GM23338 (cell line): Measurements from ENCODE around the gene CAPN10. TPM values are rescaled to one million over a fixed set of nuclear protein-coding genes. Genes with fewer than 3 reads are reported as not detected.

Experiments
- ATAC-seq: fragments of 200-7000 bp; cut with Tn5 transposase; 3 replicates; pipeline ENCODE4 v1.9.1; 2020
- DNase-seq: peaks from one replicate; pipeline ENCODE4 v3.0.0-alpha.2; 2015; ENCODE audit warnings: low spot score
- H2AFZ ChIP-seq: fragments of 200-600 bp; sonication (generic); 2 replicates; pipeline ENCODE4 v1.8.0; 2016; ENCODE audit warnings: antibody characterized with exemption, mild to moderate bottlenecking, moderate library complexity
- H3F3A ChIP-seq: fragments of 200-600 bp; sonication (generic); replicated peaks from 2 replicates; pipeline ENCODE4 v1.8.0; 2017; ENCODE audit warnings: antibody characterized with exemption, mixed run types, low read depth
- H3K27ac ChIP-seq: fragments of 200-600 bp; sonication (generic); 2 replicates; pipeline ENCODE4 v1.6.1; 2016; ENCODE audit warnings: low read depth
- H3K27me3 ChIP-seq: fragments of 200-600 bp; sonication (generic); 2 replicates; pipeline ENCODE4 v1.8.0; 2016; ENCODE audit warnings: mild to moderate bottlenecking, mixed run types, moderate library complexity; ENCODE audit not compliant: insufficient read depth
- H3K36me3 ChIP-seq: fragments of 200-600 bp; sonication (generic); 2 replicates; pipeline ENCODE4 v1.8.0; 2016; ENCODE audit warnings: mild to moderate bottlenecking; ENCODE audit not compliant: insufficient read depth
- H3K4me1 ChIP-seq: fragments of 200-600 bp; sonication (generic); 2 replicates; pipeline ENCODE4 v1.8.0; 2016; ENCODE audit warnings: mild to moderate bottlenecking, moderate library complexity; ENCODE audit not compliant: insufficient read depth
- H3K4me2 ChIP-seq: fragments of 200-600 bp; sonication (generic); 2 replicates; pipeline ENCODE4 v1.7.1; 2017; ENCODE audit warnings: mixed run types
- H3K4me3 ChIP-seq: fragments of 200-600 bp; sonication (generic); 2 replicates; pipeline ENCODE4 v1.6.1; 2016; ENCODE audit warnings: mixed run types
- H3K79me2 ChIP-seq: fragments of 200-600 bp; sonication (generic); replicated peaks from 2 replicates; pipeline ENCODE4 v1.8.0; 2017; ENCODE audit warnings: mild to moderate bottlenecking; ENCODE audit not compliant: insufficient read depth
- H3K9me2 ChIP-seq: fragments of 200-600 bp; sonication (generic); 2 replicates; pipeline ENCODE4 v1.8.0; 2017; ENCODE audit not compliant: insufficient read depth
- H4K20me1 ChIP-seq: fragments of 200-600 bp; sonication (generic); replicated peaks from 2 replicates; pipeline ENCODE4 v1.8.0; 2017; ENCODE audit warnings: mild to moderate bottlenecking; ENCODE audit not compliant: insufficient read depth
- H3K27ac Mint-ChIP-seq: 2 replicates; pipeline ENCODE4 v1.8.0; 2020; ENCODE audit warnings: inconsistent platforms, mild to moderate bottlenecking, moderate library complexity, mixed read lengths
- H3K27me3 Mint-ChIP-seq: 3 replicates; pipeline ENCODE4 v1.8.0; 2022; ENCODE audit warnings: low read depth, mild to moderate bottlenecking, moderate library complexity, mixed read lengths, inconsistent platforms; ENCODE audit not compliant: insufficient read depth, poor library complexity
- H3K36me3 Mint-ChIP-seq: 3 replicates; pipeline ENCODE4 v1.8.0; 2021; ENCODE audit warnings: low read depth, mild to moderate bottlenecking, inconsistent platforms, moderate library complexity, mixed read lengths
- H3K4me1 Mint-ChIP-seq: 3 replicates; pipeline ENCODE4 v1.8.0; 2020; ENCODE audit warnings: mild to moderate bottlenecking, inconsistent platforms, mixed read lengths
- H3K4me3 Mint-ChIP-seq: 3 replicates; pipeline ENCODE4 v1.8.0; 2021; ENCODE audit warnings: moderate library complexity, mild to moderate bottlenecking, inconsistent platforms, mixed read lengths
- H3K9me3 Mint-ChIP-seq: 3 replicates; pipeline ENCODE4 v1.8.0; 2020; ENCODE audit warnings: moderate library complexity, mild to moderate bottlenecking, inconsistent platforms, mixed read lengths
- CREB1 ChIP-seq: fragments of 250-450 bp; sonication (Bioruptor Pico); IDR thresholded peaks from 2 replicates; pipeline ENCODE4 v1.5.0; 2020; ENCODE audit warnings: low read depth, mild to moderate bottlenecking, moderate library complexity
- ETS1 ChIP-seq: IDR thresholded peaks from 2 replicates; pipeline ENCODE4 v1.6.1; 2016; ENCODE audit warnings: antibody characterized with exemption
- EZH2 ChIP-seq: fragments of 200-600 bp; sonication (generic); IDR thresholded peaks from one replicate; pipeline ENCODE4 v1.8.0; 2017; ENCODE audit warnings: antibody characterized with exemption, mild to moderate bottlenecking, low read depth; ENCODE audit not compliant: unreplicated experiment
- EZH2phosphoT487 ChIP-seq: fragments of 200-600 bp; sonication (generic); IDR thresholded peaks from one replicate; pipeline ENCODE4 v1.8.1; 2018; ENCODE audit warnings: antibody characterized with exemption; ENCODE audit not compliant: unreplicated experiment
- ZNF114 ChIP-seq: fragments of 250-450 bp; sonication (Bioruptor Pico); IDR thresholded peaks from 2 replicates; pipeline ENCODE4 v1.5.0; 2020; ENCODE audit warnings: mild to moderate bottlenecking, moderate library complexity
- ZNF331 ChIP-seq: fragments of 250-450 bp; sonication (Bioruptor Pico); IDR thresholded peaks from 2 replicates; pipeline ENCODE4 v1.5.0; 2020; ENCODE audit warnings: low read depth, mild to moderate bottlenecking, moderate library complexity
- polyA plus RNA-seq: library from polyadenylated mRNA; unstranded; fragments of >200 nt; fragmentation: Nextera tagmentation; extraction: Ambion mirVana; gene quantifications from 2 replicates; pipeline ENCODE4 v1.2.1, GENCODE V29; 2016
- total RNA-seq: library from RNA; depleted of rRNA; stranded (reverse); fragments of >200 nt; shearing (Covaris generic); gene quantifications from 2 replicates; pipeline ENCODE4 v1.2.3, GENCODE V29; 2014
- TF ChIP-seq, protein P1 (sequence below): IDR thresholded peaks from one replicate; pipeline ENCODE4 v1.6.1; 2018; ENCODE audit warnings: antibody characterized with exemption; ENCODE audit not compliant: unreplicated experiment
- TF ChIP-seq, protein P2 (sequence below), 2 experiments: fragments of 200-600 bp in 1 of 2; sonication (generic) in 1 of 2; conservative IDR thresholded peaks; 2 replicates each; pipeline versions ENCODE4 v1.5.1 to v1.6.1; 2016 to 2017; ENCODE audit warnings: antibody characterized with exemption in 2 of 2, low read depth in 2 of 2, mild to moderate bottlenecking in 2 of 2, moderate library complexity in 1 of 2
- TF ChIP-seq, protein P3 (sequence below): fragments of 250-450 bp; sonication (Bioruptor Pico); IDR thresholded peaks from 2 replicates; pipeline ENCODE4 v1.5.0; 2020; ENCODE audit warnings: mild to moderate bottlenecking, moderate library complexity

The CAPN10 gene
- total and polyA plus RNA-seq, 2 experiments from 2014 or later, result 30.2 to 59.8 TPM

- Histone ChIP-seq H3K4me1 (no peaks in the 10 kb centered on the region), H3K79me2 (no peaks in the 10 kb centered on the region), H4K20me1 (no peaks in the 10 kb centered on the region; the same call in 1 of the 2 replicates), H2AFZ (0 out of 2 replicates have a peak overlapping the region, but pooled peaks have one; percentile 84), H3F3A (no peaks in the 10 kb centered on the region), H3K27me3 (no peaks in the 10 kb centered on the region), H3K4me3 (no peak overlapping the region), H3K36me3 (no peaks in the 10 kb centered on the region), H3K4me2 (no peak overlapping the region), H3K27ac (no peak overlapping the region), H3K9me2 (no peaks in the 10 kb centered on the region)
- ATAC-seq (peak; percentile 98), DNase-seq (peak; percentile 79)
- peaks cover 2% of the 10 kb centered on the region for H3K27me3 Mint-ChIP-seq
- no peaks in the 10 kb centered on the region for H3K4me1 Mint-ChIP-seq
- H3K27ac Mint-ChIP-seq, result no peak overlapping the region
- H3K4me3 Mint-ChIP-seq, result peak overlapping the region; percentile 44; the same call in 1 of the 3 replicates
- peaks cover 2% of the 10 kb centered on the region; the same call in 1 of the 3 replicates for H3K36me3 Mint-ChIP-seq
- TF ChIP-seq ETS1 (0 out of 2 replicates have a peak, but pooled peaks have one; percentile 27), ZNF114 (CRISPR knock-in tag) (no peak), EZH2phosphoT487 (no peak), ZNF331 (CRISPR knock-in tag) (no peak), EZH2 (no peak), CREB1 (CRISPR knock-in tag) (no peak)
- TF ChIP-seq, protein P1, sequence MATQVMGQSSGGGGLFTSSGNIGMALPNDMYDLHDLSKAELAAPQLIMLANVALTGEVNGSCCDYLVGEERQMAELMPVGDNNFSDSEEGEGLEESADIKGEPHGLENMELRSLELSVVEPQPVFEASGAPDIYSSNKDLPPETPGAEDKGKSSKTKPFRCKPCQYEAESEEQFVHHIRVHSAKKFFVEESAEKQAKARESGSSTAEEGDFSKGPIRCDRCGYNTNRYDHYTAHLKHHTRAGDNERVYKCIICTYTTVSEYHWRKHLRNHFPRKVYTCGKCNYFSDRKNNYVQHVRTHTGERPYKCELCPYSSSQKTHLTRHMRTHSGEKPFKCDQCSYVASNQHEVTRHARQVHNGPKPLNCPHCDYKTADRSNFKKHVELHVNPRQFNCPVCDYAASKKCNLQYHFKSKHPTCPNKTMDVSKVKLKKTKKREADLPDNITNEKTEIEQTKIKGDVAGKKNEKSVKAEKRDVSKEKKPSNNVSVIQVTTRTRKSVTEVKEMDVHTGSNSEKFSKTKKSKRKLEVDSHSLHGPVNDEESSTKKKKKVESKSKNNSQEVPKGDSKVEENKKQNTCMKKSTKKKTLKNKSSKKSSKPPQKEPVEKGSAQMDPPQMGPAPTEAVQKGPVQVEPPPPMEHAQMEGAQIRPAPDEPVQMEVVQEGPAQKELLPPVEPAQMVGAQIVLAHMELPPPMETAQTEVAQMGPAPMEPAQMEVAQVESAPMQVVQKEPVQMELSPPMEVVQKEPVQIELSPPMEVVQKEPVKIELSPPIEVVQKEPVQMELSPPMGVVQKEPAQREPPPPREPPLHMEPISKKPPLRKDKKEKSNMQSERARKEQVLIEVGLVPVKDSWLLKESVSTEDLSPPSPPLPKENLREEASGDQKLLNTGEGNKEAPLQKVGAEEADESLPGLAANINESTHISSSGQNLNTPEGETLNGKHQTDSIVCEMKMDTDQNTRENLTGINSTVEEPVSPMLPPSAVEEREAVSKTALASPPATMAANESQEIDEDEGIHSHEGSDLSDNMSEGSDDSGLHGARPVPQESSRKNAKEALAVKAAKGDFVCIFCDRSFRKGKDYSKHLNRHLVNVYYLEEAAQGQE, result peak; percentile 49
- TF ChIP-seq, protein P2, sequence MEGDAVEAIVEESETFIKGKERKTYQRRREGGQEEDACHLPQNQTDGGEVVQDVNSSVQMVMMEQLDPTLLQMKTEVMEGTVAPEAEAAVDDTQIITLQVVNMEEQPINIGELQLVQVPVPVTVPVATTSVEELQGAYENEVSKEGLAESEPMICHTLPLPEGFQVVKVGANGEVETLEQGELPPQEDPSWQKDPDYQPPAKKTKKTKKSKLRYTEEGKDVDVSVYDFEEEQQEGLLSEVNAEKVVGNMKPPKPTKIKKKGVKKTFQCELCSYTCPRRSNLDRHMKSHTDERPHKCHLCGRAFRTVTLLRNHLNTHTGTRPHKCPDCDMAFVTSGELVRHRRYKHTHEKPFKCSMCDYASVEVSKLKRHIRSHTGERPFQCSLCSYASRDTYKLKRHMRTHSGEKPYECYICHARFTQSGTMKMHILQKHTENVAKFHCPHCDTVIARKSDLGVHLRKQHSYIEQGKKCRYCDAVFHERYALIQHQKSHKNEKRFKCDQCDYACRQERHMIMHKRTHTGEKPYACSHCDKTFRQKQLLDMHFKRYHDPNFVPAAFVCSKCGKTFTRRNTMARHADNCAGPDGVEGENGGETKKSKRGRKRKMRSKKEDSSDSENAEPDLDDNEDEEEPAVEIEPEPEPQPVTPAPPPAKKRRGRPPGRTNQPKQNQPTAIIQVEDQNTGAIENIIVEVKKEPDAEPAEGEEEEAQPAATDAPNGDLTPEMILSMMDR (conservative IDR thresholded peaks at IDR 0.05; ENCODE audit: low read depth in 2 of 2), result peak; percentile 60 to 66
- TF ChIP-seq, protein P3, sequence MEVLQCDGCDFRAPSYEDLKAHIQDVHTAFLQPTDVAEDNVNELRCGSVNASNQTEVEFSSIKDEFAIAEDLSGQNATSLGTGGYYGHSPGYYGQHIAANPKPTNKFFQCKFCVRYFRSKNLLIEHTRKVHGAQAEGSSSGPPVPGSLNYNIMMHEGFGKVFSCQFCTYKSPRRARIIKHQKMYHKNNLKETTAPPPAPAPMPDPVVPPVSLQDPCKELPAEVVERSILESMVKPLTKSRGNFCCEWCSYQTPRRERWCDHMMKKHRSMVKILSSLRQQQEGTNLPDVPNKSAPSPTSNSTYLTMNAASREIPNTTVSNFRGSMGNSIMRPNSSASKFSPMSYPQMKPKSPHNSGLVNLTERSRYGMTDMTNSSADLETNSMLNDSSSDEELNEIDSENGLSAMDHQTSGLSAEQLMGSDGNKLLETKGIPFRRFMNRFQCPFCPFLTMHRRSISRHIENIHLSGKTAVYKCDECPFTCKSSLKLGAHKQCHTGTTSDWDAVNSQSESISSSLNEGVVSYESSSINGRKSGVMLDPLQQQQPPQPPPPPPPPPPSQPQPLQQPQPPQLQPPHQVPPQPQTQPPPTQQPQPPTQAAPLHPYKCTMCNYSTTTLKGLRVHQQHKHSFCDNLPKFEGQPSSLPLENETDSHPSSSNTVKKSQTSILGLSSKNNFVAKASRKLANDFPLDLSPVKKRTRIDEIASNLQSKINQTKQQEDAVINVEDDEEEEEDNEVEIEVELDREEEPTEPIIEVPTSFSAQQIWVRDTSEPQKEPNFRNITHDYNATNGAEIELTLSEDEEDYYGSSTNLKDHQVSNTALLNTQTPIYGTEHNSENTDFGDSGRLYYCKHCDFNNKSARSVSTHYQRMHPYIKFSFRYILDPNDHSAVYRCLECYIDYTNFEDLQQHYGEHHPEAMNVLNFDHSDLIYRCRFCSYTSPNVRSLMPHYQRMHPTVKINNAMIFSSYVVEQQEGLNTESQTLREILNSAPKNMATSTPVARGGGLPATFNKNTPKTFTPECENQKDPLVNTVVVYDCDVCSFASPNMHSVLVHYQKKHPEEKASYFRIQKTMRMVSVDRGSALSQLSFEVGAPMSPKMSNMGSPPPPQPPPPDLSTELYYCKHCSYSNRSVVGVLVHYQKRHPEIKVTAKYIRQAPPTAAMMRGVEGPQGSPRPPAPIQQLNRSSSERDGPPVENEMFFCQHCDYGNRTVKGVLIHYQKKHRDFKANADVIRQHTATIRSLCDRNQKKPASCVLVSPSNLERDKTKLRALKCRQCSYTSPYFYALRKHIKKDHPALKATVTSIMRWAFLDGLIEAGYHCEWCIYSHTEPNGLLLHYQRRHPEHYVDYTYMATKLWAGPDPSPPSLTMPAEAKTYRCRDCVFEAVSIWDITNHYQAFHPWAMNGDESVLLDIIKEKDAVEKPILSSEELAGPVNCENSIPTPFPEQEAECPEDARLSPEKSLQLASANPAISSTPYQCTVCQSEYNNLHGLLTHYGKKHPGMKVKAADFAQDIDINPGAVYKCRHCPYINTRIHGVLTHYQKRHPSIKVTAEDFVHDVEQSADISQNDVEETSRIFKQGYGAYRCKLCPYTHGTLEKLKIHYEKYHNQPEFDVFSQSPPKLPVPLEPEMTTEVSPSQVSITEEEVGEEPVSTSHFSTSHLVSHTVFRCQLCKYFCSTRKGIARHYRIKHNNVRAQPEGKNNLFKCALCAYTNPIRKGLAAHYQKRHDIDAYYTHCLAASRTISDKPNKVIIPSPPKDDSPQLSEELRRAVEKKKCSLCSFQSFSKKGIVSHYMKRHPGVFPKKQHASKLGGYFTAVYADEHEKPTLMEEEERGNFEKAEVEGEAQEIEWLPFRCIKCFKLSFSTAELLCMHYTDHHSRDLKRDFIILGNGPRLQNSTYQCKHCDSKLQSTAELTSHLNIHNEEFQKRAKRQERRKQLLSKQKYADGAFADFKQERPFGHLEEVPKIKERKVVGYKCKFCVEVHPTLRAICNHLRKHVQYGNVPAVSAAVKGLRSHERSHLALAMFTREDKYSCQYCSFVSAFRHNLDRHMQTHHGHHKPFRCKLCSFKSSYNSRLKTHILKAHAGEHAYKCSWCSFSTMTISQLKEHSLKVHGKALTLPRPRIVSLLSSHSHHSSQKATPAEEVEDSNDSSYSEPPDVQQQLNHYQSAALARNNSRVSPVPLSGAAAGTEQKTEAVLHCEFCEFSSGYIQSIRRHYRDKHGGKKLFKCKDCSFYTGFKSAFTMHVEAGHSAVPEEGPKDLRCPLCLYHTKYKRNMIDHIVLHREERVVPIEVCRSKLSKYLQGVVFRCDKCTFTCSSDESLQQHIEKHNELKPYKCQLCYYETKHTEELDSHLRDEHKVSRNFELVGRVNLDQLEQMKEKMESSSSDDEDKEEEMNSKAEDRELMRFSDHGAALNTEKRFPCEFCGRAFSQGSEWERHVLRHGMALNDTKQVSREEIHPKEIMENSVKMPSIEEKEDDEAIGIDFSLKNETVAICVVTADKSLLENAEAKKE (CRISPR knock-in tag), result no peak
- H3K9me3 Mint-ChIP-seq, result no peaks in the 10 kb centered on the region
Measured at GRCh38 chr2:240604291-240604938, 17.9 kb downstream of the CAPN10 start.
